Kidney epithelial cell (primary cell): Measurements from ENCODE around the gene IDH1. TPM values are rescaled to one million over a fixed set of nuclear protein-coding genes. Genes with fewer than 3 reads are reported as not detected.

Experiments
- DNase-seq: peaks from one replicate; pipeline ENCODE4 v3.0.0-alpha.2; 2010; ENCODE audit warnings: low read depth
- H3K27me3 ChIP-seq: 2 replicates; pipeline ENCODE4 v1.6.0; 2011; ENCODE audit warnings: low read length; ENCODE audit not compliant: control insufficient read depth, insufficient read depth
- H3K36me3 ChIP-seq: 2 replicates; pipeline ENCODE4 v1.5.1; 2011; ENCODE audit warnings: low read length; ENCODE audit not compliant: control insufficient read depth, insufficient read depth
- H3K4me3 ChIP-seq: 2 replicates; pipeline ENCODE4 v1.5.1; 2011; ENCODE audit warnings: low read depth, mild to moderate bottlenecking, control low read depth, low read length
- total RNA-seq: library from RNA; depleted of rRNA; stranded (reverse); fragments of >200 nt; gene quantifications from 2 replicates; pipeline ENCODE4 v1.2.3, GENCODE V29; 2015
- TF ChIP-seq, protein P1 (sequence below): IDR thresholded peaks from 2 replicates; pipeline ENCODE4 v1.5.1; 2011; ENCODE audit warnings: mild to moderate bottlenecking, moderate library complexity, low read length, control low read depth, inconsistent platforms; ENCODE audit not compliant: insufficient read depth, poor library complexity, severe bottlenecking

Gene IDH1
- total RNA-seq, 1 donor from 2014 or later, result 108 TPM

DNA sequence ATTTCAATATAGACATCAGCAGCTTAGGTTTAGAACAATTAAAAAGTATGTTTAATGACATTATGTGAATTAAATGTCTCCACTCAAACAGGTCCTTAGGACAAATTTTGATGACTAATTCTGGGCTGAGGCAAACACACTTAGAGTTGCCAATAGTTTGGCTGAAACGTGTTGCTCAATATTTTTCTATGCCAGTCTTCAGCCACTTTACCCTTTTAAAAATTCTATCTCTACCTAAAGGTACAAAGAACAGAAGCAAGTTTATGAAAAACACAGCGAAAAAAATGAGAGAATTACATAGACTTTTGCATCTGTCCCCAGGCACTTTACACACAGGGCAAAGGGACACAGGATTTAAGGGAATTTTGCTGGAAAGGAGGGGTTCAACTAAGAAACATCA, 4.5 kb downstream of the IDH1 start:
- TF ChIP-seq, protein P1, sequence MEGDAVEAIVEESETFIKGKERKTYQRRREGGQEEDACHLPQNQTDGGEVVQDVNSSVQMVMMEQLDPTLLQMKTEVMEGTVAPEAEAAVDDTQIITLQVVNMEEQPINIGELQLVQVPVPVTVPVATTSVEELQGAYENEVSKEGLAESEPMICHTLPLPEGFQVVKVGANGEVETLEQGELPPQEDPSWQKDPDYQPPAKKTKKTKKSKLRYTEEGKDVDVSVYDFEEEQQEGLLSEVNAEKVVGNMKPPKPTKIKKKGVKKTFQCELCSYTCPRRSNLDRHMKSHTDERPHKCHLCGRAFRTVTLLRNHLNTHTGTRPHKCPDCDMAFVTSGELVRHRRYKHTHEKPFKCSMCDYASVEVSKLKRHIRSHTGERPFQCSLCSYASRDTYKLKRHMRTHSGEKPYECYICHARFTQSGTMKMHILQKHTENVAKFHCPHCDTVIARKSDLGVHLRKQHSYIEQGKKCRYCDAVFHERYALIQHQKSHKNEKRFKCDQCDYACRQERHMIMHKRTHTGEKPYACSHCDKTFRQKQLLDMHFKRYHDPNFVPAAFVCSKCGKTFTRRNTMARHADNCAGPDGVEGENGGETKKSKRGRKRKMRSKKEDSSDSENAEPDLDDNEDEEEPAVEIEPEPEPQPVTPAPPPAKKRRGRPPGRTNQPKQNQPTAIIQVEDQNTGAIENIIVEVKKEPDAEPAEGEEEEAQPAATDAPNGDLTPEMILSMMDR, result no peak
- Histone ChIP-seq H3K27me3 (no peaks in the 10 kb centered on the region), H3K4me3 (no peak overlapping the region), H3K36me3 (peaks cover 4% of the 10 kb centered on the region)
- DNase-seq, result no peak

DNA sequence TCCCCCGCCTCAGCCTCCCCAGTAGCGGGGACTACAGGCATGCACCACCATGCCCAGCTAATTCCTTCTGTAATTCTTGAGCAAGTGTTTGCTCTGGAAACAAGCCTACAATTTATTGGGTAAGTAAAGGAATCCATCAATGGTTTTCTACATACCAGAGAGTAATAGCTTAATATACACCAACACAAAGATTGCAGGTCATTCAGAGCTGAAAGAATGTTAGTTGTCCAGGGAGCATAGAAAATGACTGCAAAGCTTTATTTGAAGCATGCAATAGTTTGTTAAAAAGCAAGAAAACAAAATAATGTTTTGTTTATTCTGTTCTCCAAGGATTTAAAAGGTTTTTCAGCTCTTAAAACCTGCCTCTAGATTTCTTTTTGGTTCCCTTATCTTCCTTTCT, 5.6 kb downstream of the IDH1 start:
- H3K4me3 ChIP-seq, result no peak overlapping the region
- H3K36me3 ChIP-seq, result peaks cover 4% of the 10 kb centered on the region
- DNase-seq, result no peak
- TF ChIP-seq, protein P1, result no peak
- no peaks in the 10 kb centered on the region for H3K27me3 ChIP-seq

DNA sequence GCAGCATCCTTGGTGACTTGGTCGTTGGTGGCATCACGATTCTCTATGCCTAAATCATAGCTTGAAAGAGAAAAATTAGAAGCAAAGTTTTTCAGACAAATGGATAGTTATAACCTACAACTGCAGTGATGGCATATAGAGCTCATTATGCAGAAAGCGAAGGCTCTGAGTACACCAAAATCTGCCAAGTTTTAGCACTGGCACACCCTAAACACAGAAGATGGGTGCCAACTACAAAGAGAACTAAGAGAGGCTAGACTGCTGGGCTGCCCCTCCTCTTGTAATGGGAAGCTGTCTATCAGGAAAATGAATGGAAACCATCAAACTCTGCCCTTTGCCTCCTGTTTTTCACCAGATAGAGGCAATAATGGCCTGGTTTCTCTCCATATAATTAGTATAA, 6.3 kb downstream of the IDH1 start:
- Histone ChIP-seq H3K4me3 (no peak overlapping the region), H3K27me3 (no peaks in the 10 kb centered on the region), H3K36me3 (peaks cover 4% of the 10 kb centered on the region)
- TF ChIP-seq, protein P1, result no peak
- DNase-seq, result no peak

DNA sequence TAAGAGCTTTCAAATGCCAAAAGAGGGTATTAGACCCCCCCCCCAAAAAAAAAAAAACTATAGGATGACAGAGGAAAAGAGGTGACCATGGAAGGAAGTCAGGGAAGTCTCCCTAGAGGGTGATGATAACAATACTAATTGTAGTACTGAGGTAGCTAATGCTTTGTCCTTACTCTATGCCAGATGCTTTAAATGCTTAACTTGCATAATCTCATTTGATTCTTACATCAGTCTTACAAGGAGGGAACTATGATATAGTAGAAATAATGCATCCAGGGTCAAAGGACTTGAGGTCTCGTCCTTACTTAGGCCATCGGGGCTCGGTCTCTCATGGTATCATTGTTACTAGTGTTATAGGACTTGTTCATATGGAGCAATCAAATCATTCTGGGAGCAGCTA, 9.1 kb downstream of the IDH1 start:
- H3K27me3 ChIP-seq, result no peaks in the 10 kb centered on the region
- DNase-seq, result no peak
- TF ChIP-seq, protein P1, result no peak
- H3K36me3 ChIP-seq, result peaks cover 4% of the 10 kb centered on the region
- H3K4me3 ChIP-seq, result no peak overlapping the region

DNA sequence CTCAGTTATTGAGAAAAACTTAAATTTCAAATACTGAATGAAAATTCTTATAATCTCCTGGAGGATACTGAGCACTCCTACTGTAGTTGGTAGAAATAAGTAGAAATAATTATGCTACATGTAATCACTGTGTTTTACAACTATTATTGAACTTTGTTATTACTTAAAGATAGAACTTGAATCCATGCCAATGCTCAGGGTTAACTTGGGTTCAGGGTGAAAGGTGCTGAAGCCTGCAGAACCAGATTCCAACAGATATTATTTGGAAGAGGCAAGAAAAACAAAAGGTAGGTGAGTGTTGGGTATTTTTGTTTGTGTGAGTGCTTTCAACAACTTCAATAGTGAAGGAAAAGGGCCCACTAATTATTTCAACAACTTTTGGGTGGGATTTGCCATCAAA, 10.4 kb downstream of the IDH1 start:
- Histone ChIP-seq H3K36me3 (peaks cover 5% of the 10 kb centered on the region), H3K27me3 (no peaks in the 10 kb centered on the region), H3K4me3 (no peak overlapping the region)
- no peak for DNase-seq
- TF ChIP-seq, protein P1, result no peak

DNA sequence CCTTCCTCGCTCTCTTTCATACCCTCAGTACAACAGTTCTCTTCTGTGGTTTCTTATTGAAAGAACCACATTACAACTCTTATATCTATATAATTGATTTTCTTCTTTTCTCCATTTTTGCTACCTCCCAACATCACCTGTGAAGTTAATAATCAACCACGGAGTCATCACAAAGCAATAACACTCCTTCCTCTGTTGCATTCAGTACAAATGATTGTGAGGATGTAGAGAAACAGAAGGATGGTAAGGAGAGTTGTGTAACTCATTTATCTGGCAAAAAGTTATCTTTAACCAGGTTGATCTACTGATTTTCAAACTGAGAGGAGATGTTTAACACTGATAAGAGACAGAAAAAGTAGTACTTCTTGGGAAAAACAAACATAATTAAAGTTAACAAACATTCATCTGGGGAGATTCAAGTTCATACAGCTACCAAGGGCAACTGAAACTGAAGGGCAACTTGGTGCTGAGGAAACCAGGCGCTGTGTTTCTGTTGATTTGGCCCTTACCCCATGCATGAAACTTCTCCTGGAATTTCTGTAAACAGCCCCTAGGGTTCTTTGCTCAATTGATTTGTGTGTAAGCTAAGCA, 14.2 kb downstream of the IDH1 start:
- Histone ChIP-seq H3K27me3 (no peaks in the 10 kb centered on the region), H3K36me3 (peaks cover 2% of the 10 kb centered on the region), H3K4me3 (no peak overlapping the region)
- TF ChIP-seq, protein P1, result no peak
- DNase-seq, result no peak
